PC-3 (cell line): ENCODE measurements around the gene ZIC3. TPM values are rescaled to one million over a fixed set of nuclear protein-coding genes. Genes with fewer than 3 reads are reported as not detected.

ENCODE experiments used
- ATAC-seq: fragments of 200-7000 bp; cut with Tn5 transposase; 2 replicates; pipeline ENCODE4 v1.9.1; 2020; ENCODE audit warnings: mild to moderate bottlenecking, moderate library complexity
- BruUV-seq: library from RNA; stranded (reverse); fragments of 400-500 nt; replicated peaks from 2 replicates; lab custom pipeline; 2021; lab: Mats Ljungman, UMichigan
- CTCF ChIA-PET: fragments of 300-600 bp; sonication (Branson Sonifier 250); formaldehyde crosslinking; loops from one replicate; lab custom pipeline; 2022; ENCODE audit warnings: antibody characterized with exemption; lab: Charles Lee
- POLR2A ChIA-PET: fragments of 300-600 bp; sonication (Branson Sonifier 250); formaldehyde crosslinking; loops from one replicate; lab custom pipeline; 2022; ENCODE audit warnings: antibody characterized with exemption; ENCODE audit not compliant: unreplicated experiment; lab: Charles Lee
- DNase-seq: peaks from one replicate; pipeline ENCODE4 v3.0.0-alpha.2; 2015
- H2AFZ ChIP-seq: fragments of 300-600 bp; sonication (generic); 2 replicates; pipeline ENCODE4 v1.6.0; 2016; ENCODE audit warnings: antibody characterized with exemption, low read length
- H3F3A ChIP-seq: fragments of 300-600 bp; sonication (generic); one replicate; pipeline ENCODE4 v1.6.0; 2017; ENCODE audit warnings: antibody characterized with exemption, low read length, control low read depth, mild to moderate bottlenecking; ENCODE audit not compliant: unreplicated experiment
- H3K27ac ChIP-seq: fragments of 300-600 bp; sonication (generic); 2 replicates; pipeline ENCODE4 v1.5.1; 2016; ENCODE audit warnings: mild to moderate bottlenecking, low read length
- H3K27me3 ChIP-seq: fragments of 300-600 bp; sonication (generic); 2 replicates; pipeline ENCODE4 v1.6.1; 2016; ENCODE audit warnings: low read length, mixed read lengths
- H3K36me3 ChIP-seq: fragments of 300-600 bp; sonication (generic); 2 replicates; pipeline ENCODE4 v1.6.1; 2016; ENCODE audit warnings: low read depth, mixed run types, low read length, mixed read lengths
- H3K4me1 ChIP-seq: fragments of 300-600 bp; sonication (generic); 2 replicates; pipeline ENCODE4 v1.5.1; 2016; ENCODE audit warnings: low read length; ENCODE audit not compliant: insufficient read depth
- H3K4me2 ChIP-seq: fragments of 300-600 bp; sonication (generic); 2 replicates; pipeline ENCODE4 v1.6.0; 2016; ENCODE audit warnings: low read length
- H3K4me3 ChIP-seq: fragments of 300-600 bp; sonication (generic); 2 replicates; pipeline ENCODE4 v1.5.1; 2016; ENCODE audit warnings: mild to moderate bottlenecking, low read length, mixed read lengths
- H3K79me2 ChIP-seq: fragments of 300-600 bp; sonication (generic); 2 replicates; pipeline ENCODE4 v1.6.1; 2017; ENCODE audit warnings: low read length, mixed read lengths
- H3K9ac ChIP-seq: fragments of 300-600 bp; sonication (generic); 2 replicates; pipeline ENCODE4 v1.6.0; 2016; ENCODE audit warnings: mild to moderate bottlenecking, low read length
- H3K9me2 ChIP-seq: fragments of 300-600 bp; sonication (generic); replicated peaks from 2 replicates; pipeline ENCODE4 v1.6.1; 2016; ENCODE audit warnings: mixed run types, low read length, mixed read lengths
- H3K9me3 ChIP-seq: fragments of 300-600 bp; sonication (generic); 2 replicates; pipeline ENCODE4 v1.6.1; 2016; ENCODE audit warnings: low read length, mixed read lengths
- H4K20me1 ChIP-seq: fragments of 300-600 bp; sonication (generic); 2 replicates; pipeline ENCODE4 v1.6.1; 2016; ENCODE audit warnings: low read length, mixed read lengths
- EZH2 ChIP-seq: fragments of 300-600 bp; sonication (generic); IDR thresholded peaks from one replicate; pipeline ENCODE4 v1.6.1; 2017; ENCODE audit warnings: antibody characterized with exemption, mild to moderate bottlenecking, low read length; ENCODE audit not compliant: unreplicated experiment
- EZH2phosphoT487 ChIP-seq: fragments of 300-600 bp; sonication (generic); IDR thresholded peaks from 2 replicates; pipeline ENCODE4 v1.6.1; 2018; ENCODE audit warnings: mild to moderate bottlenecking, antibody characterized with exemption, low read length, borderline replicate concordance
- intact Hi-C: fragments of 100-400 bp; cut with micrococcal nuclease; formaldehyde crosslinking; loops from 2 replicates; pipeline ENCODE4 v1.9.0; 2023
- total RNA-seq: library from RNA; depleted of rRNA; stranded (reverse); fragments of >200 nt; gene quantifications from 2 replicates; pipeline ENCODE4 v1.2.3, GENCODE V29; 2014
- TF ChIP-seq, protein P1 (sequence below): fragments of 300-600 bp; sonication (generic); conservative IDR thresholded peaks from 2 replicates; pipeline ENCODE4 v1.5.1; 2017; ENCODE audit warnings: antibody characterized with exemption, low read depth, mild to moderate bottlenecking, low read length

Gene ZIC3
- total RNA-seq, 1 experiment from 2014 or later, result not detected

DNA sequence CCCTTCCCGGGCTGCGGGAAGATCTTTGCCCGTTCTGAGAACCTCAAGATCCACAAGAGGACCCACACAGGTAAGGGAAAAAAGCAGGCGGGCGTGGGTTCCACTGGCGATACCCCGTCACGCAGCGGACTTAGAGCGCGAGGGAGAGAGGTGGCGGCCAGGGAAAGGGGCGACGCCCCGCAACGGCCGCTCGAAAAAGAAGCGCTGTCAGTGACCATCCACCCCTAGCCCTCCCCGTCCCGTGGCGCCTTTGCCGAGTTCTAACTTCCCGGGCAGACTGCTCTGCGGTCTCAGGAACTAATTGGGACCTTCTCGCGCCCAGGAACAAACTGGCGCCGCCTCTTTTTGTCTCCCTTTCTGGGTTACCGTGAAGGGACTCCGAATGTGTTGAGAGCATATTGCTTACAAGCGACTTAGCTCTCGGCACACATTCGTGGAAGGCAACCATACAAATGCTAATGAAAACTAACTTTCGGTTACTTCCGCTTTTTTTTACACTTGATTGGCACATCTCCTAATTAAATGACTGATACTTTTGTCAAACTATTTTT lies 1.8 kb downstream of the ZIC3 start:
- Histone ChIP-seq H3K4me3 (no peak overlapping the region), H3K27ac (no peak overlapping the region), H3K9me2 (no peaks in the 10 kb centered on the region), H3K4me2 (no peak overlapping the region), H3K79me2 (no peaks in the 10 kb centered on the region), H3K9ac (no peak overlapping the region), H3F3A (no peaks in the 10 kb centered on the region), H4K20me1 (no peaks in the 10 kb centered on the region), H3K4me1 (0 out of 2 replicates have a peak, but pooled peaks cover 3% of the 10 kb centered on the region), H3K9me3 (no peaks in the 10 kb centered on the region), H3K36me3 (no peaks in the 10 kb centered on the region), H2AFZ (no peak overlapping the region), H3K27me3 (peaks cover 71% of the 10 kb centered on the region)
- ChIA-PET POLR2A (no interaction called here), CTCF (no interaction called here)
- TF ChIP-seq EZH2, result peak; percentile 56
- TF ChIP-seq, protein P1, sequence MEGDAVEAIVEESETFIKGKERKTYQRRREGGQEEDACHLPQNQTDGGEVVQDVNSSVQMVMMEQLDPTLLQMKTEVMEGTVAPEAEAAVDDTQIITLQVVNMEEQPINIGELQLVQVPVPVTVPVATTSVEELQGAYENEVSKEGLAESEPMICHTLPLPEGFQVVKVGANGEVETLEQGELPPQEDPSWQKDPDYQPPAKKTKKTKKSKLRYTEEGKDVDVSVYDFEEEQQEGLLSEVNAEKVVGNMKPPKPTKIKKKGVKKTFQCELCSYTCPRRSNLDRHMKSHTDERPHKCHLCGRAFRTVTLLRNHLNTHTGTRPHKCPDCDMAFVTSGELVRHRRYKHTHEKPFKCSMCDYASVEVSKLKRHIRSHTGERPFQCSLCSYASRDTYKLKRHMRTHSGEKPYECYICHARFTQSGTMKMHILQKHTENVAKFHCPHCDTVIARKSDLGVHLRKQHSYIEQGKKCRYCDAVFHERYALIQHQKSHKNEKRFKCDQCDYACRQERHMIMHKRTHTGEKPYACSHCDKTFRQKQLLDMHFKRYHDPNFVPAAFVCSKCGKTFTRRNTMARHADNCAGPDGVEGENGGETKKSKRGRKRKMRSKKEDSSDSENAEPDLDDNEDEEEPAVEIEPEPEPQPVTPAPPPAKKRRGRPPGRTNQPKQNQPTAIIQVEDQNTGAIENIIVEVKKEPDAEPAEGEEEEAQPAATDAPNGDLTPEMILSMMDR, result no peak
- TF ChIP-seq EZH2phosphoT487, result no peak
- ATAC-seq, result no peak
- BruUV-seq, result no TSS peak
- DNase-seq, result no peak
- intact Hi-C loops, result loop anchor here (10.0 kb wide), 1 partner anchor 467 kb away; no protein-coding TSS in a partner anchor

DNA sequence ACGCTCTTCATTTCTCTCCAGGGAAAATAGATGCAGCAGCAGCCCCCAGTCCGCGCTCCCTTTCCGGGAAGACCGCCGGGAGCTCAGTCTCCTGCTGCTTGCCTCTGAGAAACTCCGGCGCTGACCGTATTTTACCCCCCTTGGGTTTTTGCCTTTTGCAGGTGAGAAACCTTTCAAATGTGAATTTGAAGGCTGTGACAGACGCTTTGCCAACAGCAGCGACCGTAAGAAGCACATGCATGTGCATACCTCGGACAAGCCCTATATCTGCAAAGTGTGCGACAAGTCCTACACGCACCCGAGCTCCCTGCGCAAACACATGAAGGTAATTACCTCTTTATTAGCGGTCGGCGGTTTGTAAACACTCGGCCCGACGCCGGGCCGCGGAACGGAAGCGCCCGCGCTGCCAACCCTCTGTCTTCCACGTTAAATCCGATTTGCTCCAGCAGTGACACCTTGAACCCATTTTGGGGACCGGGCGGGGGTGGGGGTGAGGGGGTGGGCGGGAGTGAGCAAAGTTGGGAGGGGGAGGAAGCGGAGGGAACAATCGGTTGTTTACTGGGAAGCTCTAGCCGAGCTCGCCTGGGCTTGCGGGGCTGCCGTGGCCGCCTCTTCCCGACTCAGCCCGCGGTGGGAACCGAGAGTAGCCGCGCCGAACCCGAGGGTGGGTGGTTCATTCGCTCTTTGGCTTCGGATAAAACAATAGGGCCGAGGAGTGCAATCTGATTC lies 3.0 kb downstream of the ZIC3 start:
- CTCF ChIA-PET, result no interaction called here

More for the DNA sequence above, 3.0 kb downstream of the ZIC3 start:
- no peaks in the 10 kb centered on the region for H3K9me3 ChIP-seq
- no peak overlapping the region for H3K27ac ChIP-seq
- no peaks in the 10 kb centered on the region for H3K36me3 ChIP-seq
- H4K20me1 ChIP-seq, result no peaks in the 10 kb centered on the region
- H3K27me3 ChIP-seq, result peaks cover 71% of the 10 kb centered on the region
- H3K4me1 ChIP-seq, result 0 out of 2 replicates have a peak, but pooled peaks cover 3% of the 10 kb centered on the region
- H2AFZ ChIP-seq, result no peak overlapping the region
- H3F3A ChIP-seq, result no peaks in the 10 kb centered on the region
- H3K9ac ChIP-seq, result no peak overlapping the region
- no peak overlapping the region for H3K4me3 ChIP-seq
- intact Hi-C loops, result loop anchor here (10.0 kb wide), 1 partner anchor 466 kb away; no protein-coding TSS in a partner anchor
- H3K4me2 ChIP-seq, result peak overlapping the region; percentile 46
- no TSS peak for BruUV-seq
- no peak for DNase-seq
- H3K79me2 ChIP-seq, result no peaks in the 10 kb centered on the region
- POLR2A ChIA-PET, result interaction anchor here (0.8 kb wide), 1 partner anchor 112 kb away, joined by 31 read pairs; no protein-coding TSS in a partner anchor
- no peaks in the 10 kb centered on the region for H3K9me2 ChIP-seq
- no peak for ATAC-seq
- TF ChIP-seq EZH2phosphoT487, result no peak
- no peak for TF ChIP-seq EZH2
- TF ChIP-seq, protein P1, result no peak
